HG03159 (cell line): ENCODE results near the gene SLC4A8.

Experiments used
- ATAC-seq: cut with Tn5 transposase; IDR thresholded peaks from one replicate; pipeline ENCODE4 v1.9.1; 2021; ENCODE audit warnings: mild to moderate bottlenecking, moderate library complexity; ENCODE audit not compliant: unreplicated experiment

The SLC4A8 gene

DNA sequence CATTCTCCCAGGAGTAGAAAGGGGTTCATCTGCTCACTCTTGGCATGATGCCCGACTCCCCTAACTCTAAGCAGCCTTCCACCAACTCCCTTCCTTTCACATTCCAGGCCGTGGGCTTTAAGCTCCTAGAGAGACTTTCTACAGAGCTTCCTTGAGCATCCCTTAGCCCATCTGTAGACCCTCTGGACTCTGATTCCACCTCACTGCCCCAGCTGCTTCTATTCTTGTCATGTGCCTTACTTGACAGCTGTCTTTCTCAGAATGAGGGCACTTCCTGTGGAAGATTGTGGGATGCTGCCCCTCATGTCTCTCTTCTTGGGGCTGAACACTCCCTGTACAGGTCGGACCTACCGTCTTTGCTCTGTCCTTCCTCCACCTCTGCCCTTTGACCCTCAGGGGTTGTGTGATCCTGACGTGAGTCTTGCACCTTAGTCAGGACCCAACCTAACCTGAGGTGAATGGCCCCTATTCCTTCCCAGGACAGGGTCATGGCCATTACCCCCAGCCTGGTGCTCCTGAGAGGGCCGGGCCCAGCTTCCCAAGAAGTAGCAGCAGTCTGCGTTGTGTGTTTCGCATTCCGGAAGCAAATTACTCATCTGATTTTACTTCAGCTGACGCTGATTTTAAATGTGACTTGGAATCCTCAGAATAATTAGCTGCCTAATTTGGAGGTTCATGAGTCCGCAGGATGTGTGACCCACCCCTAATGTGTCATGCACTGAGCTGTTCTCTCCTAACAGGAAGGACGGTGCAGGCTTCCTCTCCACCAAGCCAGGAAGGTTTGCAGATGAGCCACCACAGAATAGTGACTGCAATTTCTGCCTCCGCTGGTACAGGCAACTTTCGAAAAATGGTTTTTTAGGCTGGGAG, 30.7 kb upstream of the SLC4A8 start:
- no peak for ATAC-seq

GRCh38 chr12:51395283-51396230, 29.1 kb upstream of the SLC4A8 start:
- no peak for ATAC-seq

DNA sequence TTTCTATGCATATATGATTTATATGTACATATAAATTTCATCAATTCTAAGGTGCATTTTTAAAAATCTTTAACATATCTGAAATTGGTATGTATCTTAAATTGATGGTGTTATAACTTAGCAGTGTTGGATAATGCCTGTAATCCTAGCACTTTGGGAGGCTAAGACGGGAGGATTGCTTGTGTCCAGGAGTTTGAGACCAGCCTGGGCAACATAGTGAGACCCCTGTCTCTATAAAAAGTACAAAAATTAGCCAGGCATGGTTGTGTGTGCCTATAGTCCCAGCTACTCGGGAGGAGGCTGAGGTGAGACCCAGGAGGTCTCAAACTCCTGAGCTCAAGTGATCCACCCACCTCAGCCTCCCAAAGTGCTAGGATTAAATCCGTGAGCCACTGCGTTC, 27.0 kb upstream of the SLC4A8 start:
- ATAC-seq = no peak

DNA sequence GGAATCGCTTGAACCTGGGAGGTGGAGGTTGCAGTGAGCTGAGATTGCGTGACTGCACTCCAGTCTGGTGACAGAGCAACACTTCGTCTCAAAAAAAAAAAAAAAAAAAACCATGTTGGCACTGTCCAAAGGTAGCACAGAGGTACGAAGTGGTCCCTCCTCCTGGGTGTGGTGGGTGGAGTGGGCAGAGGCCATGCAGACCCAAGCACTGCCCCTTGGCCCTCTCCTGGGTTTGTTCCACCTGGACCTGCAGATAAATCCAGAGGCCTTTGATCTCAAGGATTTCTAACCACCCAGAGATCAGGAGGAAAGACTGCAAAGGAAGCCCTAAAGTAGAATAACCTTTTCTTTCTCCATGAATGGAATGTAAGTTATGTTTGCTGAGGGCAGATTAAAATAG, 24.7 kb upstream of the SLC4A8 start:
- no peak for ATAC-seq

DNA sequence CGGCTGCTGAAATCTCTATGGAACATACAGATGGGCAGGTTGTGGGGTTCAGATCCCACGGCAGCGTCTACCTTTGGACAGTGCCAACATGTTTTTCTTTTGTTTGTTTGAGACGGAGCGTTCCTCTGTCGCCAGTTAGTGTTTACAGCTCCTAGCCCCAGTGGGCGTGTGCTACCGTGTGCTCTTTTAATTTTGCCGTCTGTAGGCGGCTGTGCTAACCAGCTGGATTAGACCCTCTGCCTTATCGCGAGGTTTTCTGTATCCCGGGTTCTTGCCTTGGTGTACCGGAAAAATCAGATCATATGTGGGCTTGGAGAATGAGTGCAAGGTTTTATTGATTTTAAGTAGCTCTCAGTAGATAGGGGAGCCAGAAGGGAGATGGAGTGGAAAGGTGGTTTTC, 23.6 kb upstream of the SLC4A8 start:
- ATAC-seq = no peak

DNA sequence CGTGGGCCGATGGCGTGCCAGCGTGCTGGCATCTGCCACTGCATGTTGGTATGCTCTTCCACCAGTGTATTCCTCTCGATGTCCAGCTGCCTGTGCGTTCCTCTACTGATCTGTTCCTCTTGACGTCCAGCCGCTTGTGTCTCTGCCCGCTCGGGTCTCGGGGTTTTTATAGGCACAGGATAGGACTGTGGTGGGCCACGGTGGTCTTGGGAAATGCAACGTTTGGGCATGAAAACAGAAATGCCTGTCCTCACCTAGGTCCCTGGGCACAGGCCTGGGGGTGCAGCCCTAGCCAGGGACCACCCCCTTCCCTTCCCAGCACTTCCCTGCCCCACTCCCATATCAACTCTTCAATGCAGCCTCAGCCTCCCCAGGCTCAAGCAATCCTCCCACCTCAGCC, 23.1 kb upstream of the SLC4A8 start:
- ATAC-seq = no peak

DNA sequence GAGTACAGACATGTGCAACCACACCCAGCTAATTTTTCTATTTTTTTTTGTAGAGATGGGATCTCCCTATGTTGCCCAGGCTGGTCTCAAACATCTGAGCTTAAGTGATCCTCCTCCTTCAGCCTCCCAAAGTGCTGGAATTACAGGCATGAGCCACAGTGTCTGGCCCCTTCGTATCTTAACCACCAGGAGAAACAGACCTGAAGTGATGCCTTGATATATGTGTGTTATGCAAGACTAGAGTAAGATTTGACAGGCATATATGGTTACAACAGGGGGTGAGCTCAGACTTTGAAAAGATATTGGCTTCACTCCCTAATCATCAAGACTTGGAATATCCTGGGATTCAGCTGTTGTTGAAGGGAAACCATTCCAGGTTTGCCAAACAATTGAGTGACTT, 22.7 kb upstream of the SLC4A8 start:
- no peak for ATAC-seq

- ATAC-seq = no peak
Observed at GRCh38 chr12:51403159-51403558, 21.5 kb upstream of the SLC4A8 start.

DNA sequence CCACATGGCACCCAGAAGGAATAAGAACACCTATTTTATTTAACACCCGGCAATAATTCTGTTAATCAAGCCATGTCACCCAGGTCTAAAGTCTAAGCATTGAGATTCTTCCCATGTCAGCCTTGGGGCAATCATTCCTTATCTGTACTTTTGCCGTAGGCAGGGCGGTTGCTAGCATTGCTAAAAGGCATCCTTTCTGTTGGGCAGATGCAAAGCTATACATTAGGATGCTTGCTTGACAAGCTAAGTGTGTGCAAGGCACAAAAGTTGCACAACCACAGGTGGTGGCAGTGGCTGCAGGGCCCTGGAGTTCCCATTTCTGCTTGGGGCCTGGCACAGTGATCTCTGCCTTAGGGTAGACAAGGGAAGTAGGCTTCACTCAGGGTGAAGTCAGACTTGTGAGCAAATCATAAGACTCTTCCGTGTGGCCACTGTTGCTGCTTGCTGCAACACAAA, 20.9 kb upstream of the SLC4A8 start:
- ATAC-seq = no peak

DNA sequence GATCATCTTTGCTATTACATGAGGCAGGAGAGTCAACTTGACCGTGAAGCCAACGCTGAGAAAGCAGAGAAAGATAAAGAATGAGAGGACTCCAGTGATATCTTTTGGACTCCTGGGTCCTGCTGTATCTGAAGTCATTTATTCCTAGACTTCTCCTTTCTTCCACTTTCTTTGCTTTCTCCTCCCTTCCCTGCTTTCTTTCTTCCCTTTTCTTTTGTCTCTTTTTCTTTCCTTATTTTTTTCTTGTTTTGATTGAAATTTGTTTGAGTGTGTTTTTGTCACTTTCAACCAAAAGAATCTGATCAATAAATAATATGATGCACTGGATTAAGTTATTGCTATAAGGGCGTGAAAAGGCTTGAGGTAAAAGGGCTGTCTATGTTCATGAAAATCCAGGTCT, 20.0 kb upstream of the SLC4A8 start:
- ATAC-seq = no peak

- ATAC-seq = no peak
Observed at GRCh38 chr12:51405801-51406207, 18.8 kb upstream of the SLC4A8 start.

DNA sequence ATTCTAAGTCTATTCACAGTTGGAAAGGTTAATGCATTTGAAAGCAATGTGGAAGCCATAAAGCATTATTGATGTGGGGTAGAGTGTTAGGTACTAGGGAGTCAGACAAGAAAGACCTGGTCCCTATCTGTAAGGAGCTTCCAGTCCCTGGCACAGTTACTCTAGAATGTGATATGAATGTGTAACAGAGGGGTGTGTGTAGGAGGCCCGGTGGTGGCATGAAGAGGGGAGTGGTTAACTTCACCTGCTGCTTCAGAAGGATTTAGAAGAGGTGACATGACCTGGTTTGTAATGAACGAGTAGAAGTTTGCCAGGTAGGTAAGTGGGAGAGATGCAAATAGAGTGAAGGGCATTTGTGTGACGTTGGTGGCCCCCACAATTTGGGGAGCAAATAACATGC, 18.3 kb upstream of the SLC4A8 start:
- ATAC-seq = no peak

- ATAC-seq = no peak
Observed at GRCh38 chr12:51406859-51407258, 17.8 kb upstream of the SLC4A8 start.

- no peak for ATAC-seq
Observed at GRCh38 chr12:51407604-51408003, 17.0 kb upstream of the SLC4A8 start.

GRCh38 chr12:51409846-51410245, 14.8 kb upstream of the SLC4A8 start:
- ATAC-seq = no peak

DNA sequence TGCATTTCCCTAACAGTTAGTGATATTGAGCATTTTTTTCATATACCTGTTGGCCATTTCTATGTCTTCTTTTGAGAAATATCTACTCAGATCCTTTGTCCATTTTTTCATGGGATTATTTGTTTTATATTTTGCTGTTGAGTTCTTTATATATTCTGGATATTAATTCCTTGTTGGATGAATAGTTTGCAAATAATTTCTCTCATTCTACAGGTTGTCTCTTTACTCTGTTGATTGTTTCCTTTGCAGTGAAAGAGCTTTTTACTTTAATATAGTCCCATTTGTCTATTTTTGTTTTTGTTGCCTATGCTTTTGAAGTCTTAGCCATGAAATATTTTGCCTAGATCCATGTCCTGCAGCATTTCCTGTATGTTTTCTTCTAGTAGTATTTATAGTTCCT, 11.5 kb upstream of the SLC4A8 start:
- no peak for ATAC-seq

- ATAC-seq = no peak
Observed at GRCh38 chr12:51413791-51414190, 10.8 kb upstream of the SLC4A8 start.

- ATAC-seq = no peak
Observed at GRCh38 chr12:51415931-51416330, 8.7 kb upstream of the SLC4A8 start.

GRCh38 chr12:51417826-51418225, 6.8 kb upstream of the SLC4A8 start:
- ATAC-seq = no peak

GRCh38 chr12:51419425-51420193, 5.0 kb upstream of the SLC4A8 start:
- no peak for ATAC-seq

DNA sequence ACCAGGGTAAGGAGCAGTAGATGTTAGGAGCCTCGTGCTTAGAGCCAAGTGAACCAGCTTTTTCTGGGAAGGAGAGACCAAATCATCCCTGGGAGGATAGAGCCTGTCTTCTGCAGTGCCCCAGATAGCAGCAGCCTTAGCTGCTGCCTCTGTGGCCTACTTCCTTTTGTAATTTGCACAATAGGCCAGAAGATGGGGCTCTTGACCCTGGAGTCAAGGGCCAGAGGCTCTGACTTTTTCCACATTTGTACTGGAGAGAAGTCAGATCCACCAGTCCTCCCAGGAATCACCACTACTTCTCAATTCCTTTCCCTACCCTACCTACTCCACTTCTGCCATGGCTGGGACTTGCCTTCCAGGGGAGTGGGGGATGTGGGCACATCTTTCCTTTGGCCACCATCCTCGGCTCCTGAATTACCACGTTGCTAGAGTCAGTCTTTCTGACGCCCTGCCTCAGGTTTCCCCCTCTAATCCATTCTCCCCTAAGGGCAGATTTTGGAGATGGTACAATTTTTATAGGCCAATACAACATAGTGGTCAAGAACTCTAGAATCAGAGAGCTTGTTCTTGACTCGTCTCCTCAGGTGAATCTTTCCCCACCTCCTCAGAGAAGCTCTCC, 3.3 kb upstream of the SLC4A8 start:
- ATAC-seq = no peak
